Breast epithelium (tissue), 4 donors: ENCODE measurements around the gene RB1. TPM values are rescaled to one million over a fixed set of nuclear protein-coding genes. Genes with fewer than 3 reads are reported as not detected.

Experiments used
- DNase-seq, 2 donors: peaks; one replicate each; pipeline ENCODE4 v3.0.0-alpha.2; 2019; ENCODE audit warnings: low spot score in 2 of 2
- H3K27ac ChIP-seq, 2 donors: fragments of 200-600 bp; sonication (generic) in 1 of 2; one replicate each; pipeline ENCODE4 v1.5.1; 2016 to 2019; ENCODE audit warnings: mild to moderate bottlenecking in 1 of 2
- H3K27me3 ChIP-seq, 2 donors: fragments of 200-600 bp; sonication (generic) in 1 of 2; one replicate each; pipeline versions ENCODE4 v1.5.1 to v1.6.0; 2017 to 2019; ENCODE audit warnings: control low read depth in 1 of 2, mild to moderate bottlenecking in 1 of 2
- H3K36me3 ChIP-seq: fragments of 200-600 bp; one replicate; pipeline ENCODE4 v1.5.1; 2019
- H3K4me1 ChIP-seq, 2 donors: fragments of 200-600 bp; sonication (generic); one replicate each; pipeline ENCODE4 v1.5.1; 2016 to 2019; ENCODE audit warnings: control low read depth in 1 of 2
- H3K4me3 ChIP-seq, 3 donors: fragments of 200-600 bp; sonication (generic); 1 replicate in 2 of 3; 2 replicates in 1 of 3; pipeline ENCODE4 v1.5.1; 2016 to 2019; ENCODE audit warnings: mild to moderate bottlenecking in 3 of 3, moderate library complexity in 2 of 3
- H3K9me3 ChIP-seq, 2 donors: fragments of 200-600 bp; sonication (generic) in 1 of 2; one replicate each; pipeline ENCODE4 v1.5.1; 2016 to 2019; ENCODE audit warnings: control low read depth in 1 of 2
- CTCF ChIP-seq, 3 donors: fragments of 450-650 bp; IDR thresholded peaks; one replicate each; pipeline ENCODE4 v1.5.1; 2016 to 2017; ENCODE audit warnings: antibody characterized with exemption in 3 of 3, mild to moderate bottlenecking in 3 of 3, moderate library complexity in 3 of 3
- POLR2A ChIP-seq: fragments of 450-650 bp; IDR thresholded peaks from one replicate; pipeline ENCODE4 v1.6.1; 2016; ENCODE audit warnings: antibody characterized with exemption, mild to moderate bottlenecking, moderate library complexity
- POLR2AphosphoS5 ChIP-seq, 3 donors: sonication (generic); formaldehyde crosslinking; IDR thresholded peaks; one replicate each; pipeline ENCODE4 v1.6.1; 2017; ENCODE audit warnings: antibody characterized with exemption in 3 of 3
- intact Hi-C: fragments of 100-400 bp; cut with DNase I; formaldehyde crosslinking; loops from one replicate; pipeline ENCODE4 v1.15.1; 2023; ENCODE audit warnings: low total_unique reads
- total RNA-seq, 3 donors: library from RNA; depleted of rRNA; stranded (reverse); fragments of >200 nt; gene quantifications; one replicate each; pipeline ENCODE4 v1.1.0, GENCODE V29; 2016

RB1 gene
- total RNA-seq, 3 donors from 2014 or later: 24.0 to 45.2 (median 43.6) TPM

DNA sequence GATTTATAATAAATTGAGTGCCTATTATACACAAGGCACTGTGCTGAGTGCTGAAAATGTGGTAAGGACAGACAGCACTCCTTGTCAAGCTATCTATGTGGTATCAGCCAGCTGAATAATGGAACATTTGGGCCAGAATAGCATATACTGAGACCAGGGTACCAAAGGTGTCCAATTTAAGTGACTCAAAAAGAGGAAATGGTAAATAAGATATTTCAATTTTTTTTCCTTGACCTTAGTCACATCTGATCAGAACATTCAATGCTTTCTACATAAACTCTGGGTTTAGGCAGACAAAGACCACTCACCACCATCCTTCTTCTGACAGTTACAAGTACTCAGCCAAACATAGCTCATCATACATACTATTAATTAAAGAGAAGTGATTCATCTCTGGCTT, 186.1 kb downstream of the RB1 start:
- peaks cover 0 to 14% of the 10 kb centered on the region in 2 donors for H3K4me1 ChIP-seq
- TF ChIP-seq POLR2A: no peak
- no peak for TF ChIP-seq POLR2AphosphoS5 (IDR thresholded peaks at IDR 0.05)
- no peak for TF ChIP-seq CTCF (IDR thresholded peaks at IDR 0.05)
- no peak for DNase-seq
- no peak overlapping the region for H3K4me3 ChIP-seq
- H3K27me3 ChIP-seq: no peaks in the 10 kb centered on the region
- no peak overlapping the region for H3K27ac ChIP-seq
- no peaks in the 10 kb centered on the region for H3K36me3 ChIP-seq
- H3K9me3 ChIP-seq: no peaks in the 10 kb centered on the region
- intact Hi-C loops: no loop called here

GRCh38 chr13:48490241-48490640, 186.7 kb downstream of the RB1 start:
- Histone ChIP-seq H3K9me3 (no peaks in the 10 kb centered on the region), H3K27me3 (no peaks in the 10 kb centered on the region), H3K27ac (no peak overlapping the region), H3K36me3 (no peaks in the 10 kb centered on the region), H3K4me3 (no peak overlapping the region), H3K4me1 (peaks cover 0 to 14% of the 10 kb centered on the region in 2 donors)
- intact Hi-C loops: no loop called here
- TF ChIP-seq POLR2AphosphoS5 (IDR thresholded peaks at IDR 0.05): no peak
- TF ChIP-seq POLR2A: no peak
- no peak for TF ChIP-seq CTCF (IDR thresholded peaks at IDR 0.05)
- DNase-seq: no peak

GRCh38 chr13:48491423-48492095, 188.0 kb downstream of the RB1 start:
- peak overlapping the region in 2 of 3 donors; percentile 47 to 59 for H3K4me3 ChIP-seq
- peaks cover 0 to 14% of the 10 kb centered on the region in 2 donors for H3K4me1 ChIP-seq
- no peaks in the 10 kb centered on the region for H3K27me3 ChIP-seq
- no peak for DNase-seq
- TF ChIP-seq POLR2A: no peak
- TF ChIP-seq POLR2AphosphoS5 (IDR thresholded peaks at IDR 0.05): no peak
- TF ChIP-seq CTCF (IDR thresholded peaks at IDR 0.05): no peak
- H3K36me3 ChIP-seq: no peaks in the 10 kb centered on the region
- H3K27ac ChIP-seq: peak overlapping the region; percentile 78 to 86
- H3K9me3 ChIP-seq: no peaks in the 10 kb centered on the region
- intact Hi-C loops: no loop called here

DNA sequence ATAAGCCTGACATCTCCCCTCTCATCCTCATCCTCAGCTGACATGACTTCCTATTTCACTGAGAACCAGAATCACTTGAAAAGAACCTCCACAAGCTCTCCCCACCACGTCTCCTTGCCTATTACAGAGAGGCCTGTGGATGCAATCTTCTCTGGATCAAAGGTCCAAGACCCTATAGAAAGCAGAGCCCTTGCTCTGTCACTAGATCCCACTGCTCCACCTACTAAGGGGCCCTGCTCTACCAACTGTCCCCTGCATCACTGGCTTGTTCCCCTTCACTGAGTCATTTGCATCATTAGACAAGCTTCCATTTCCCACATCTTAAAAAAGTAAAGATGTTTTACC, 188.5 kb downstream of the RB1 start:
- intact Hi-C loops: no loop called here
- TF ChIP-seq POLR2A: no peak
- no peak for TF ChIP-seq CTCF (IDR thresholded peaks at IDR 0.05)
- no peak for TF ChIP-seq POLR2AphosphoS5 (IDR thresholded peaks at IDR 0.05)
- Histone ChIP-seq H3K4me1 (peaks cover 0 to 14% of the 10 kb centered on the region in 2 donors), H3K27ac (peak overlapping the region; percentile 78 to 86), H3K4me3 (peak overlapping the region; percentile 26 to 59 (median 47)), H3K9me3 (no peaks in the 10 kb centered on the region), H3K36me3 (no peaks in the 10 kb centered on the region), H3K27me3 (no peaks in the 10 kb centered on the region)
- no peak for DNase-seq

- no peaks in the 10 kb centered on the region for H3K9me3 ChIP-seq
- H3K27ac ChIP-seq: peak overlapping the region; percentile 78 to 86
- H3K4me1 ChIP-seq: peaks cover 0 to 14% of the 10 kb centered on the region in 2 donors
- intact Hi-C loops: no loop called here
- H3K4me3 ChIP-seq: peak overlapping the region; percentile 26 to 59 (median 47)
- peak in 1 of 2 donors; percentile 67 for DNase-seq
- H3K36me3 ChIP-seq: no peaks in the 10 kb centered on the region
- no peak for TF ChIP-seq POLR2A
- TF ChIP-seq POLR2AphosphoS5 (IDR thresholded peaks at IDR 0.05): peak; percentile 28 to 60 (median 55)
- no peaks in the 10 kb centered on the region for H3K27me3 ChIP-seq
Measured at GRCh38 chr13:48492470-48493065, 189.0 kb downstream of the RB1 start.
